Esophagus squamous epithelium (tissue), 4 donors: ENCODE results near the gene GATA6.

Experiments
- CTCF ChIP-seq, 6 experiments: fragments of 450-650 bp in 4 of 6; fragments of 200-600 bp in 2 of 6; sonication (generic) in 2 of 6; IDR thresholded peaks; one replicate each; pipeline ENCODE4 v1.5.1; 2016 to 2019; ENCODE audit warnings: antibody characterized with exemption in 6 of 6, mild to moderate bottlenecking in 4 of 6, moderate library complexity in 4 of 6
- POLR2A ChIP-seq, 4 donors: fragments of 450-650 bp; IDR thresholded peaks; one replicate each; pipeline ENCODE4 v1.6.1; 2017; ENCODE audit warnings: antibody characterized with exemption in 4 of 4, mild to moderate bottlenecking in 4 of 4, moderate library complexity in 3 of 4

GRCh38 chr18:22149710-22150109, 19.7 kb upstream of the GATA6 start:
- TF ChIP-seq POLR2A (IDR thresholded peaks at IDR 0.05) (no peak), CTCF (IDR thresholded peaks at IDR 0.05) (no peak)
